GM10266 (cell line): ENCODE results near the gene DMAP1.
A peak's percentile ranks its signal among the peaks of the same experiment; 100 is the strongest.

Experiments used
- DNase-seq: peaks from one replicate; pipeline ENCODE4 v3.0.0; 2012; ENCODE audit errors: extremely low spot score
- CTCF ChIP-seq: IDR thresholded peaks from 2 replicates; pipeline ENCODE4 v1.5.1; 2012; ENCODE audit warnings: mild to moderate bottlenecking, low read depth; ENCODE audit not compliant: control insufficient read depth, insufficient read depth; ENCODE audit errors: missing control alignments

Gene DMAP1

DNA sequence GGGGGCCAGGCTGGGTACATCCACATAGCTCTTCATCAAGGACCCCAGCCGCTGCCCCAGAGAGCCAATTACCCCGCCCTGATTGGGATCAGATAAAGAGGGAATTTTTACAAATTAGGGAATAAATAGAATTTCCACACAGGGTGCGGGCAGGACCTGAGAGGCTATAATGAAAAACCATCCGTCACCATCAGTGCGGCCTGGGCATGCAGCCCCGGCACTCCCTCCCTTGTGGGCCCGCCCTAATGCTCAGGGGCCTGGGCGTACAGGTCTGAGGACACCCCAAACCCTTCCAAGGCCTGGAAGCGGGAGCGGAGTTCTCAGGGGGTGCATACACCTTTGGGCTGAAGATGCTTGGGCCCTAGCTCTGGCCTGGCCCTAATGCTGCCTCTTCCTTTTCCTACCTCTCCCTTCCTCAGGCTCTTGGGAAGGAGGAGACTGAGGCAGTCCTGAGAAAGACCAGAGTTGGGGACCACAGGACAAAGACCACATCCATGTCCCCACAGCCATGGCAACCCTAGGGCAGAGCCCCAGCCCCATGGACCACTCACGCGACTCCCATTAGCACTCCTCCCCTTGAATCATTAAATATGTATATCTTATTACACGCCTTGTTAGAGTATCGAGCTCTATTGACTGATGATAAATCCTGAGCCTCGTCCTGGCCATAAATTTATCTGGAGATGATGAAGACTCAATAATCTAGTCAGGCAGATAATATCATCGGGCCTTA, 16.3 kb downstream of the DMAP1 start:
- no peak for DNase-seq
- TF ChIP-seq CTCF, result no peak

DNA sequence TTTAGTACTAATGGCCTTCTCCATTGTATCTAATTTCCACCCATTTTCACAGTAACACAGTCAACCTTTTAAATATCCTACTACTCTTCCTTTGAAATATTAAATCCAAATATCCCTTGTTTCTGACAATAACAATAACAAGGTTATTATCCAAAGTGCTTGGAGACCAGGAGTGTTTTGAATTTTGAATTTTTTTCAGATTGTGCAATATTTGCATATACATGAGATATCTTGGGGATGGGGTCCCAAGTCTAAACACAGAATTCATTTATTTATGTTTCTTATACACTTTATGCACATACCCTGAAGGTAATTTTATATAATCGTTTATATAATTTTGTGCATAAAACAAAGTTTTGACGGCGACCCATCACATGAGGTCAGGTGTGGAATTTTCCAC, 17.5 kb downstream of the DMAP1 start:
- DNase-seq, result no peak
- TF ChIP-seq CTCF, result no peak

- TF ChIP-seq CTCF, result no peak
- DNase-seq, result no peak
These were observed 20.3 kb downstream of the DMAP1 start for GRCh38 chr1:44233593-44233992.

DNA sequence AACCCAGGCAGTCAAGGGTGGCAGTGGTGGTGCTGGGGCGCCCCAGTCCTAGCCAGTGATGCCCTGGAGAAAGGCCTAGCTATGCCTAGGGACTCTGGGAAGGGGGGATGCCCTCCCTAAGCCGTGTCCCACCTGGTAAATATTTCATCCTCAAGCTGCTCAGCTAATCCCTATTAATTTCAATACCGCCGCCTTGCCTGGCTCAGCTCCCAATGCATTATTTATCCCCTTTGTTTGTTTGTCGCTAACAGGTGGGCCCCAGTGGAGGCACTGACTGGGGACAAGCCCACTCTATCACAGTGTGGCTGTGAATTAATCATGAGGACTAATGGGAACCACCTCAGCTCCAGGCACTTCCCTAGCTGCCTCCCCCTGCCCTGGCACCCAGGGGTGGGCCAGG, 22.5 kb downstream of the DMAP1 start:
- TF ChIP-seq CTCF, result no peak
- no peak for DNase-seq

DNA sequence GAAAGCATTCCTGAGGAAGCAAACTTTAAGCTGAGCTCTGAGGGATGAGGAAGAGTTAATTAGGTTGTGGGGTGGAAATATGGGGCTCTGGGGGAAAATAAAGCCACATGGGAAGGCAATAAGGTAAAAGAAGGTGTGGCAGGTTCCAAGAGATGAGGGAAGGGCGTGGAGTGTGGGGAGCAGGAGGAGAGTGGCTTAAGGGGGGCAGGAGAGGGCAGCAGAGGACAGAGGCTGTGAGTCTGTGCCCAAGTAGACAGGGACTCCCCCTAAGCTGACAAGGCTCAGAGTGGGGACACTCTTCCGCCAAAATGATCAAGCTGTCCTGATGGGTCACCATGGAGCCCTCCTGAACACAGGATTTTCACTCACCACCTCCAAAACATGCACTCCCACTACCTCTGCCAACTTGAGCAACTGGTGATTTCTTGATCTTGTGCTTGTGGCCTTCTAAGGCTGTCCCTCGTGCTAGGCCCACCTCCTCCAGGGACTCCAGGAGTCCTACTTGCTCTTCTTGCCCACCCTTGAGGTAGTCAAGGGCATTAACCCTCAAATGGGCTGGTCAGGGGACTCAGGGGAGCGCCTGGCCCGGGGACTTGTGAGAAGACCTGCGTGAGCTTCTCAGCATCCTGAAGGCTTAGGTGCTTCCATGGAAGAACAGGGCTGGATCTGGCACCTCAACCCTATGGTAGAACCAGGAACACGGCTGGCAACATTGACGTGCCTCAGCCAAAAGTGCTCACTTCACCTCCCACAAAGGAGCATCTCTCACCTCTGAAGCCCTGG, 23.4 kb downstream of the DMAP1 start:
- DNase-seq, result no peak
- no peak for TF ChIP-seq CTCF

- TF ChIP-seq CTCF, result peak; percentile 50
- peak; percentile 80 for DNase-seq
These were observed 24.6 kb downstream of the DMAP1 start for GRCh38 chr1:44237721-44238457.

DNA sequence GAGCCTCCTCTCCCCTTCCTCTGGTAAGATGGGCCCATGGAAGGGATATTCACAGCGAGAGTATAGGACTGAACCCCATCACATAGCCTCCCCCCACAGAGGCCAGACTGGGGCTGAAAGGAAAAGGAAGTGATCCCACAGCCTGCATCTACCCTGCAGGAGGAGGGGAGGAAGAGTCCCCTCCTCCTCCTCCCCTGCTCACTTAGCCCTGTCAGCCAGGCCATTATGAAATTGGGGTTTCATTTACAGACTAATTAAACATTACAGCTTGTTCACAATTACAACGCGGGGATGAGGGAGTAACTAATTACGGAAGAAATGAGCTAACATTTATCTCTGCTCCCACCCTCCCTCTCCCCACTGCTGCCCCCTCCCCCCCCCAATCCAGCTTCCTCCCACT, 25.4 kb downstream of the DMAP1 start:
- no peak for TF ChIP-seq CTCF
- no peak for DNase-seq
